Measurements from ENCODE around the gene SMYD3. TPM values are rescaled to one million over a fixed set of nuclear protein-coding genes. Genes with fewer than 3 reads are reported as not detected.

The SMYD3 gene
- total and polyA plus RNA-seq, 2 of the 4 experiments (the other 2 are of a cell fraction): 26.5 to 37.6 TPM

GRCh38 chr1:246292571-246292970 is 214.5 kb downstream of the SMYD3 start:
- H3K27me3 ChIP-seq (ENCODE audit: control insufficient read depth, insufficient read depth, low read length): no peaks in the 10 kb centered on the region
- H3K4ac ChIP-seq (ENCODE audit: low read depth, low read length): no peak overlapping the region
- H3K9ac ChIP-seq (ENCODE audit: low read depth, low read length): no peak overlapping the region
- H3K27ac ChIP-seq (ENCODE audit: insufficient read depth, low read length): no peak overlapping the region
- H3K4me2 ChIP-seq (ENCODE audit: low read depth, low read length): no peak overlapping the region
- H4K5ac ChIP-seq (ENCODE audit: low read depth, low read length): no peak overlapping the region
- H3K79me1 ChIP-seq (ENCODE audit: low read depth in 1 of 2, low read length in 2 of 2): peaks cover 0 to 3% of the 10 kb centered on the region in 2 experiments; a peak in 1 of 4 replicates
- WGBS, 2 experiments (ENCODE audit: extremely low coverage in 2 of 2, insufficient read length in 1 of 2): no CpG with 5 or more reads among the region's 1 CpG
- intact Hi-C loops (cut with micrococcal nuclease) (no loop called here), dilution Hi-C loops (cut with HindIII; ENCODE audit: low sequenced_read_pairs, unreplicated experiment) (no loop called here), in situ Hi-C loops (cut with MboI; ENCODE audit: low sequenced_read_pairs) (no loop called here)
- no peaks in the 10 kb centered on the region for H3K9me1 ChIP-seq (ENCODE audit: insufficient read depth, low read length)
- no peak overlapping the region for H2AFZ ChIP-seq (replicated peaks; ENCODE audit: low read length, poor library complexity)
- no peak overlapping the region for H4K8ac ChIP-seq (ENCODE audit: low read depth in 2 of 2, low read length in 2 of 2)
- no TSS peak for BruUV-seq (replicated peaks)
- no peaks in the 10 kb centered on the region for H4K20me1 ChIP-seq (ENCODE audit: insufficient read depth, low read length)
- no peak overlapping the region for H4K91ac ChIP-seq (ENCODE audit: insufficient read depth, low read depth, low read length)
- H2BK120ac ChIP-seq (ENCODE audit: low read depth, low read length): no peak overlapping the region
- H2BK20ac ChIP-seq (ENCODE audit: low read depth, low read length): no peak overlapping the region
- no peak overlapping the region for H3K23ac ChIP-seq (ENCODE audit: low read depth, low read length)
- no peak overlapping the region for H3K14ac ChIP-seq (replicated peaks; ENCODE audit: low read depth, low read length)
- ChIA-PET CTCF (no interaction called here), POLR2A (ENCODE audit: unreplicated experiment) (no interaction called here)
- no peak overlapping the region for H3K56ac ChIP-seq (ENCODE audit: extremely low read depth, insufficient read depth, low read length)
- H2BK5ac ChIP-seq (ENCODE audit: low read depth, low read length, poor library complexity, severe bottlenecking): no peak overlapping the region
- no peak overlapping the region for H2BK15ac ChIP-seq (ENCODE audit: low read depth, low read length)
- no peak overlapping the region for H3K18ac ChIP-seq (ENCODE audit: low read depth, low read length)
- TF ChIP-seq USF2 (IDR thresholded peaks at IDR 0.05; ENCODE audit: low read depth, low read length) (no peak), POLR2A (IDR thresholded peaks at IDR 0.05; ENCODE audit: low read depth, low read length) (no peak), RFX5 (IDR thresholded peaks at IDR 0.05; ENCODE audit: low read depth, low read length) (no peak), MAZ (IDR thresholded peaks at IDR 0.05; ENCODE audit: borderline replicate concordance, low read depth, low read length) (no peak), SMC3 (IDR thresholded peaks at IDR 0.05; ENCODE audit: low read depth, low read length) (no peak), CEBPB (IDR thresholded peaks at IDR 0.05; ENCODE audit: low read depth, low read length) (no peak), MAFK (IDR thresholded peaks at IDR 0.05; ENCODE audit: low read depth, low read length) (no peak), FOS (IDR thresholded peaks at IDR 0.05; ENCODE audit: low read depth, low read length) (no peak), MXI1 (IDR thresholded peaks at IDR 0.05; ENCODE audit: borderline replicate concordance, low read depth, low read length) (no peak)
- no peaks in the 10 kb centered on the region for H3K9me3 ChIP-seq (ENCODE audit: control insufficient read depth, insufficient read depth, low read length)
- DNase-seq (no peak), ATAC-seq (ENCODE audit: low read depth) (no peak)
- no peak overlapping the region for H2AK9ac ChIP-seq (replicated peaks; ENCODE audit: low read depth, low read length, poor library complexity)
- no peak overlapping the region for H2AK5ac ChIP-seq (ENCODE audit: low read depth, low read length)
- H3K4me1 ChIP-seq (ENCODE audit: control insufficient read depth, insufficient read depth, low read length): no peaks in the 10 kb centered on the region; the same call in 1 of the 2 replicates
- no peak overlapping the region for H3K4me3 ChIP-seq (ENCODE audit: insufficient read depth, low read depth, low read length)
- H3K36me3 ChIP-seq (ENCODE audit: control insufficient read depth, insufficient read depth, low read length): no peaks in the 10 kb centered on the region
